Psoas muscle (tissue), 8 donors: ENCODE measurements around the gene KRT31. TPM values are rescaled to one million over a fixed set of nuclear protein-coding genes. Genes with fewer than 3 reads are reported as not detected.

ENCODE experiments used
- ATAC-seq, 4 donors: fragments of 200-7000 bp; cut with Tn5 transposase; one replicate each; pipeline ENCODE4 v1.9.1; 2020; ENCODE audit warnings: moderate library complexity in 3 of 4, mild to moderate bottlenecking in 2 of 4
- DNase-seq, 2 donors: peaks; one replicate each; pipeline ENCODE4 v3.0.0-alpha.2; 2020
- H3K27ac ChIP-seq: fragments of 200-600 bp; one replicate; pipeline ENCODE4 v1.8.0; 2022
- H3K27me3 ChIP-seq, 3 donors: fragments of 200-600 bp in 1 of 3; one replicate each; pipeline versions ENCODE4 v1.6.1 to v1.8.0; 2013 to 2022; ENCODE audit warnings: low read length in 2 of 3, mild to moderate bottlenecking in 2 of 3, moderate library complexity in 1 of 3; ENCODE audit not compliant: insufficient read depth in 3 of 3
- H3K36me3 ChIP-seq, 2 donors: fragments of 200-600 bp in 1 of 2; one replicate each; pipeline versions ENCODE4 v1.6.1 to v1.8.0; 2013 to 2022; ENCODE audit warnings: low read depth in 1 of 2, mild to moderate bottlenecking in 1 of 2, moderate library complexity in 1 of 2; ENCODE audit not compliant: insufficient read depth in 1 of 2
- H3K4me1 ChIP-seq: fragments of 200-600 bp; one replicate; pipeline ENCODE4 v1.8.0; 2022
- H3K4me3 ChIP-seq: fragments of 200-600 bp; one replicate; pipeline ENCODE4 v1.8.0; 2022; ENCODE audit warnings: mild to moderate bottlenecking
- H3K9me3 ChIP-seq: fragments of 200-600 bp; one replicate; pipeline ENCODE4 v1.8.0; 2022
- CTCF ChIP-seq: fragments of 200-600 bp; IDR thresholded peaks from one replicate; pipeline ENCODE4 v1.8.0; 2022; ENCODE audit warnings: antibody characterized with exemption
- WGBS, 3 donors: extraction: QIAGEN DNeasy Blood & Tissue Kit; methylation state at CpG; one replicate each; pipeline versions ENCODE4 v1.1.6 to v1.1.7; 2013; 5-methylcytosine and 5-hydroxymethylcytosine counted together
- intact Hi-C, 2 donors: fragments of 100-400 bp; cut with DNase I; formaldehyde crosslinking; loops; one replicate each; pipeline versions ENCODE4 v1.11.0 to v1.14.2; 2022
- long read RNA-seq, 2 donors: library from polyadenylated mRNA; unstranded; transcript quantifications; one replicate each; pipeline ENCODE4 v2.0.0, GENCODE V29; 2021
- polyA plus RNA-seq, 3 donors: library from polyadenylated mRNA; stranded (reverse); fragments of 200-250 nt; gene quantifications; one replicate each; pipeline ENCODE4 v1.2.3, GENCODE V29; 2013
- total RNA-seq, 4 donors: library from RNA; stranded (reverse); fragmentation: NEBNext Ultra II Directional in 2 of 4; extraction: Animal tissue kit (Norgen Biotek cat#: 25700) in 2 of 4; gene quantifications; one replicate each; pipeline versions ENCODE4 v1.2.1 to v1.2.4, GENCODE V29; 2021 to 2023
- donor health status: healthy with polysubstance abuse.
- donor health status: DM: no; HTN: no; CAD: no; lungs with moderate emphysema.
- donor health status: Bipolar disorder and iron deficiency.
- donor health status: healthy.
- donor health status: DM: yes; HTN: yes; CAD: no.
- donor health status: DM: no; HTN: no; CAD: no.
- donor health status: DM: no; HTN: no; CAD: no.
- donor health status: DM: yes; HTN: yes; CAD: no.

Gene KRT31
- total RNA-seq (1 to 10 TPM in 2 of 4 donors, under 1 TPM in 2; 0.38 to 4.6 (median 2.7) TPM), polyA plus RNA-seq (1 to 10 TPM in 1 of 3 donors, under 1 TPM in 2; 0.18 to 2.8 (median 0.23) TPM)
- long read RNA-seq, donor 1, partial matches to known transcripts = 1 of 2 reads
- long read RNA-seq, donor 1, other reads (novel, unspliced or antisense) = 1 of 2 reads
- long read RNA-seq, donor 2, partial matches to known transcripts = 0 of 1 reads
- long read RNA-seq, donor 2, other reads (novel, unspliced or antisense) = 0 of 1 reads

DNA sequence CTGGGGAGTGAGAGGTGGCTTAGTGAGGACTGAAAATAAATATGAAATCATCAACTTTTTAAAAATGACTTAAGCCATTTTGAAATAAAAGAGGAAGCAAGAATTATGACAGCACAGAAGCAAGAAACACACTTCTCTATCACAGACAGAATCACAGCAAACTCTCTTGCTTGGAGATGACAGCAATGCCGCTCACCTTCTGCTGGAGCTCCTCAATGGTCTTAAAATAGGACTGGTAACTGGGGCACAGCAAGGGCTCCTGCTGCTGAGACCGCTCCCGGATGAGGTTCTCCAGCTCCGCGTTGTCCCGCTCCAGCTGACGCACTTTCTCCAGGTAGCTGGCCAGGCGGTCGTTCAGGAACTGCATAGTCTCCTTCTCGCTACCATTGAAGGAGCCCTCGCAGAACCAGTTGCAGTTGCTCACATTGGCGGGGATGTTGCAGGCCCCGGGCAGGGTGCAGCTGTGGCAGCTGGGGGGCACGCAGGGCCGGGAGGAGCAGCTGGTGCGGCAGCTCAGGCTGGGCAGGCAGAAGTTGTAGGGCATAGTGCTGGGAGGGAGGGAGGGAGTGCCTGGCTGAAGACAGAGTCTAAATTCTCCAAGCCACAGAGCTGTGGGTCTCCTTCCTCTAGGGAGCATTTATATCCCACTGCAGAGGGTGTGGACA is at the start of gene KRT31:
KRT31 (minus strand) TSS at position 613 of the 665 bp plus-strand sequence; CDS start at position 544, 69 bp downstream.
- DNase-seq = no peak
- H3K36me3 ChIP-seq = no peaks in the 10 kb centered on the region
- no peaks in the 10 kb centered on the region for H3K4me1 ChIP-seq
- peak; percentile 66 to 86 (median 82) for ATAC-seq
- intact Hi-C loops = no loop called here
- TF ChIP-seq CTCF = no peak
- H3K9me3 ChIP-seq = no peaks in the 10 kb centered on the region
- H3K27ac ChIP-seq = peak within 1 kb of the TSS; percentile 24
- 33 to 40% (median 36%) methylated on average over 16 of the region's 16 CpGs for WGBS, 3 donors
- peak within 1 kb of the TSS; percentile 16 for H3K4me3 ChIP-seq
- no peaks in the 10 kb centered on the region for H3K27me3 ChIP-seq

GRCh38 chr17:41446806-41447205 is 49.4 kb upstream of the KRT31 start:
- no peak for ATAC-seq
- DNase-seq = no peak
- intact Hi-C loops = no loop called here
- no peak overlapping the region for H3K4me3 ChIP-seq
- no peak overlapping the region for H3K27ac ChIP-seq
- H3K36me3 ChIP-seq = no peaks in the 10 kb centered on the region
- no peaks in the 10 kb centered on the region for H3K9me3 ChIP-seq
- 59 to 86% (median 76%) methylated on average over 2 of the region's 2 CpGs for WGBS, 3 donors
- no peaks in the 10 kb centered on the region for H3K4me1 ChIP-seq
- TF ChIP-seq CTCF = no peak
- peaks cover 0 to 3% (median 2%) of the 10 kb centered on the region in 3 donors for H3K27me3 ChIP-seq

- Histone ChIP-seq H3K9me3 (no peaks in the 10 kb centered on the region), H3K36me3 (no peaks in the 10 kb centered on the region), H3K27me3 (peaks cover 0 to 3% (median 2%) of the 10 kb centered on the region in 3 donors), H3K27ac (no peak overlapping the region), H3K4me3 (no peak overlapping the region), H3K4me1 (no peaks in the 10 kb centered on the region)
- TF ChIP-seq CTCF = no peak
- ATAC-seq (no peak), DNase-seq (no peak)
- 56 to 72% (median 72%) methylated on average over 3 of the region's 3 CpGs for WGBS, 3 donors
- intact Hi-C loops = no loop called here
These were observed 47.2 kb upstream of the KRT31 start for GRCh38 chr17:41444640-41445039.

DNA sequence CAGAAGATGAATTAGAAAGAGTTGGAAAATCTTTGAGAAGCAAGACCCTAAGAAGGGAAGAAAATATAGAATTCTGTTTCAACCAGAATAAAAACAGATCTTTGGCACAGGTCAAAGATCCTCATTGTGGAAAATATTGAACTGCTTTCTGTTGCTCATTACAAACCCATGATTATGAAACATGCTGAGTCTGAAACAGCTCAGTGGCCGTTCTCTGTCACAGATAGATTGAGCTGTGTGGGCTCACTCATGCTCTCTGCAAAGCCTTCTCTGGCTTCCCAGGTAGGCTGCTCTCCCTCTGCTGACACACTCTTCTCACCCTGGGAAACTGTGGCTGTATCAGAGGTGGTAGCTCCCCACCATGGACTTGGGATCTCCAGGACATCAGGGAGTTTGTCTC is 46.8 kb upstream of the KRT31 start:
- no peak overlapping the region for H3K27ac ChIP-seq
- intact Hi-C loops = no loop called here
- no peaks in the 10 kb centered on the region for H3K36me3 ChIP-seq
- no peaks in the 10 kb centered on the region for H3K4me1 ChIP-seq
- no peaks in the 10 kb centered on the region for H3K9me3 ChIP-seq
- H3K27me3 ChIP-seq = peaks cover 0 to 3% (median 2%) of the 10 kb centered on the region in 3 donors
- no peak overlapping the region for H3K4me3 ChIP-seq
- ATAC-seq (no peak), DNase-seq (no peak)
- 65 to 75% (median 75%) methylated on average over 1 of the region's 1 CpG for WGBS, 3 donors
- TF ChIP-seq CTCF = no peak
